HG03103 (cell line): ENCODE measurements around the gene RPAP2.
"Not testable (repeated sequence)": the region's sequence is repeated elsewhere in the genome, so short reads cannot be mapped to it uniquely, and the experiment has no call there.

Source experiments
- ATAC-seq: cut with Tn5 transposase; IDR thresholded peaks from one replicate; pipeline ENCODE4 v1.9.1; 2021; ENCODE audit warnings: low read depth; ENCODE audit not compliant: unreplicated experiment

The RPAP2 gene

GRCh38 chr1:92298573-92299476 is at the start of gene RPAP2, which contains the start of gene GLMN:
Gene RPAP2 (plus strand): TSS chr1:92299059. CDS start chr1:92299074, 15 bp downstream.
Gene GLMN (minus strand): TSS chr1:92298987. CDS start chr1:92297999, 988 bp downstream.
- peak; percentile 95 for ATAC-seq

GRCh38 chr1:92254714-92255113 is 44.1 kb upstream of the RPAP2 start:
- ATAC-seq: not testable (repeated sequence)

DNA sequence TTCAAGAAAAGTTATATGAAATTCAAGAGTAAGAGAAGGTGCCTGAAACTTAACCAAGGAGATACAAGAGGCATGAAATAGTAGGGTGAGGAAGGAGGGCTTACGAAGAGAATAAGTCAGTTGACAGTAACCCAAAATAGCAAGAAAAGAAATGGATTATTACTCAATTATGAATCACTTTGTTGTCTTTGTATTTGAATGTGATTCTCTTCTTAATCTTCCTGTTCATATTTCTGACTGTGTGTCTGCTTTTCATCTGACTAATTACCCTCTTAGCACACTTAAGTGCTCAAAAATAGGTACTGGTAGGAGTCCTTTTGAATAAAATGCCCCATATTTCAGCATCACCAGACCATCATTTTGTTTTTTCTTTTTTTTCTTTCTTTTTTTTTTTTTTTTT is 39.5 kb upstream of the RPAP2 start:
- no peak for ATAC-seq

DNA sequence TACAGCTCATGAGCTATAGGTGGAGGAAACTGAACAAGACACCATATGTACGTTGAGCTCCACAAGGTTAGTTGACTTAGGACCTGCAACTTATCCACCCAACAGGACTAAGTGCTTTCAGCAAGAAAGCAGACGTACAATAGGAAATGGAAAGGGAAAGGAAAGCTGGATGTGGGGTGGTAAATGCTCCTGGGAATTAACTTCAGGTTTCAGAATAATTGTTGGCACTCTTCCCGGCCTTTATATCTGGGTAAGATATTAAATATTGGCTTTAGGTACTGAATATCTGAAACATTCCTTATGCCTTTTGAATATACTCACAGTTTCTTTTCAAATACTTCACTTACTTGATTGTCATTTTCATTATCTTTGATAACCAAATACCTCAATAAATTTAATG is 36.3 kb upstream of the RPAP2 start:
- ATAC-seq: no peak

- no peak for ATAC-seq
Measured at GRCh38 chr1:92273039-92273438, 25.8 kb upstream of the RPAP2 start.

- ATAC-seq: no peak
Measured at GRCh38 chr1:92274939-92275338, 23.9 kb upstream of the RPAP2 start.

GRCh38 chr1:92276082-92276481 is 22.8 kb upstream of the RPAP2 start:
- no peak for ATAC-seq

DNA sequence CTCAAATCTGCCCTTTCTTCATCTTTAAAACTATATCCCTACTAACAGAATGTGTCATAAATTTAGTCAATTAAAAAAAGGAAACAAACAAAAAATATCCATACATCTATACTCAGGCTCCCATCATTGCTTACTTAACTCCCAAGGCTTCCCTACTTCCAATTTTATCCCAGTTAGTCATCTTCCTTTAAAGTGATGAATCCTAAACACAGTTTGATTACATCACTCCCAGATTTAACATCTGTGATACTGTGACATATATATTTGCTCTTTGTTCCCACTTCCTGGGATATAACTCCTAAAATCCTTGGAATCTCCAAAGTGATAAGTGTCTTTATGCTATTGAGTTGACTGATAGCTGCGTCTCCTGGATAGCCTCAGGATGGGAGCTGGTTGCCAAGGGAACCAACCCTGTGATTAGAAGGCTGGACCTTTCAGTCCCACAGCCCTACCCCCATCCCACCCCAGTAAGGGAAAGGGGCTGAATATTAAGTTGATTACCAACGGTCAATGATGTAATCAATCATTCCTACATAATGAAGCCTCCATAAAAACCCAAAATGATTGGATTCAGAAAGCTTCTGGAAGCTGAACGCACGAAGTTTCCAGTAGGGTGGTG is 21.6 kb upstream of the RPAP2 start:
- ATAC-seq: no peak

DNA sequence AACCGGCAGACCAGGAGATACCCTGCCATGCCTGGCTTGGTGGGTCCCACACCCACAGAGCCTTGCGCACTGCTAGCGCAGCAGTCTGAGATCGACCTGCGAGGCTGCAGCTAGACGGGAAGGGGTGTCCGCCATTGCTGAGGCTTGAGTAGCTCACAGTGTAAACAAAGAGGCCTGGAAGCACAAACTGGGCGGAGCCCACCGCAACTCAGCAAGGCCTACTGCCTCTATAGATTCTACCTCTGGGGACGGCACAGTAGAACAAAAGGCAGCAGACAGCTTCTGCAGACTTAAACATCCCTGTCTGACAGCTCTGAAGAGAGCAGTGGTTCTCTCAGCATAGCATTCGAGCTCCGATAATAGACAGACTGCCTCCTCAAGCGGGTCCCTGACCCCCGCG is 19.1 kb upstream of the RPAP2 start:
- ATAC-seq: not testable (repeated sequence)

GRCh38 chr1:92281411-92281810 is 17.4 kb upstream of the RPAP2 start:
- not testable (repeated sequence) for ATAC-seq

DNA sequence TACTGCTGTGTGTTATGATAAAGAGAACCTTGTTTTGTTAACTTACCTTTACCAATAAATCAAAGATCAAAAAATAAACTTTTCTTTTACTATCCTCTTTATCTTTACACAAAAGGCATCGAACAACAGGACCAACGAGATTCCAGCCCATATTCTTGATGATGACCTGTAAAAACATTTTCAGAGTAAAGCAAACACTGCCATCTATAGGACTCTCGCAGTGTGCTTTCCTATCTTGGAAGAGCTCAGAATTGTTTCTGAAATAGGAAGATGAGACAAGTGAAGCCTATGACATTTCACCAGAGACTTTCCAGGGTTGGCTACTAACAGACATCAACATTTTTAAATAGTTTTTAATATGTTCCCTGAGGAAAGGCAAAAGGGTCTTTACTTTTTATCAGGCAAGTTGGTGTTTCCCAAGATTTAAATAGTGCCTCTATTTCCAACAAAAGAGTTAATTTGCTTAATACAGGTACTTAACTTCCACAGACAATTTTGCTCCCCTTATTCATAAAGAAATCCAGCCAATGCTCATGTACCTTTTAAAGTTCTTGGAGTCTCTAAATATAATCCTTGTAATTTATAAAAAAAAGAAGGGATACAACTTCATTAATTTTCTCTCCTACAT is 7.4 kb upstream of the RPAP2 start:
- no peak for ATAC-seq

GRCh38 chr1:92298213-92298572 is 666 bp upstream of the RPAP2 start:
- no peak for ATAC-seq

DNA sequence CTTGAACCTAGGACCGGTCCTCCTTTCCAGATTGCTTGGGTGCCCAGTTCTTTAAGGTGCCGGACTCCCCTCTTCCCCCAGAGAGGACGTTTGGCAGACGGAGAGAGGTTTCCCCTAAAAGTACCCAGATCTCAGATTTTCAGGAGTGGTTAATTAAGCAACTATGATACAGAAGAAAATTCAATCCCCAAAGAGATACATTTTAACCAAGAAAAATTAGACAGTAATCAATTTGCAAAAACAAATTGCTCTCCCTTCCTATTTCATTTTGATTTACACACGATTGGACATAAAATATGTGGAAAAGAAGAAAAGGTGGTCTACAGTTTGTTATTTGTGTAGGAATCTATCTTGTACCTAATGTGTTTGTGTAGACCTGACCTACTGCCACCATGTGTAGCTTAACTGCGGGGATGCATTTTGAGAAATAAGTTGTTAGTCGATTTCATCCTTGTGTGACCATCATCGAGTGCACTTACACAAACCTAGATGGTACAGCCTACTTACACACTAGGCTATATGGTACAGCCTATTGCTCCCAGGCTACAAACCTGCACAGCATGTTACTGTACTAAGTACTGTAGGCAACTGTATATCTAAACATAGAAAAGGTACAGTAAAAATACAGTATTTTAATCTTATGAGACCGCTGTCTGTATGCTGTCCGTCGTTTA is 755 bp downstream of the RPAP2 start:
- ATAC-seq: no peak

DNA sequence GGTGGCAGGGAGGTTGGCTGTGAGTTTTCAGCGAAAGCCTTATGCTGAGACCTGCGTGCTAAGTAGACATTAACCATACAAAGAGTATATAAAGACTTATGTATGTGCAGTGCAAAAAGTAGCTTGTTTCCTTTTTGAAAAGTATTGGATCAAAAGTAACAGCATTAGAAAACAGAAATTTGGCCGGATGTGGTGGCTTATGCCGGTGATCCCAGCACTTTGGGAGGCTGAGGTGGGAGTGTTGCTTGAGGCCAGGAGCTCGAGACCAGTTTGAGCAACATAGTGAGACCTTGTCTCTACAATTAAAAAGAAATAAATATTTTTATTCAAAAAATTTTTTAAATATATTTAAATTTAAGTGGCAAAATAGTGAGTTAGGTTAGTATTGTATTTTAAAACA is 2.2 kb downstream of the RPAP2 start:
- ATAC-seq: no peak

DNA sequence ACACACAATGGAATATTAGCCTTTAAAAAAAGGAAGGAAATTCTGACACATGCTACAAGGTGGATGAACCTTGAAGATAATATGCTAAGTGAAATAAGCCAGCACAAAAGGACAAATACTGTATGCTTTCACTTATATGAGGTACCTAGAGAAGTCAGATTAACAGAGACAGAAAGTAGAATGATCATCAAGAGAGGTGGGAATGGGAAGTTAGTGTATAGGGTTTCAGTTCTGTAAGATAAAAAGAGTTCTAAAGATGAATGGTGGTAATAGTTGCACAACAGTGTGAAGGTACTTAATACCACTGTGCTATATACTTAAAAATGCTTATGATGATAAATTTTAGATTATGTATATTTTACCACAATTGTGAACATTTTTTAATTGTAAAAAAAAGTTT is 7.2 kb downstream of the RPAP2 start:
- no peak for ATAC-seq

DNA sequence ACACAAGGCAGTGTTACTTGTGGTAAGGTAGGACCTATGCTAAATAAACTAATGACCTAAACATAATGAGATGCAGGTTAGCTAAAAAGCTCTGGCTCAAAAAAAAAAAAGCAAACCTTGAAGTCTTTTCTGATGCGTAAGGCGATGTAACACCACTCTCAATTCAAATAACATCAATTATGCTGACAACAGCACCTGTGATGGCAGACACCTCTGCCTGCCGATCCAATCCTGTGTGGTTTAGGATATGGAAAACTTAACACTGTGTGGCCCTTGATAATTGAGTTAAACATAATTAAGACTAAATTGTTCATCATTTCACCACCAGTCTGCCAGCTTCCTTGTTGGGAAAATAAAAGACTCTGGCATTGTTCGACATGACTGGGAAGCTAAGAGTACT is 9.1 kb downstream of the RPAP2 start:
- ATAC-seq: no peak

GRCh38 chr1:92310185-92310597 is 11.3 kb downstream of the RPAP2 start:
- ATAC-seq: no peak

DNA sequence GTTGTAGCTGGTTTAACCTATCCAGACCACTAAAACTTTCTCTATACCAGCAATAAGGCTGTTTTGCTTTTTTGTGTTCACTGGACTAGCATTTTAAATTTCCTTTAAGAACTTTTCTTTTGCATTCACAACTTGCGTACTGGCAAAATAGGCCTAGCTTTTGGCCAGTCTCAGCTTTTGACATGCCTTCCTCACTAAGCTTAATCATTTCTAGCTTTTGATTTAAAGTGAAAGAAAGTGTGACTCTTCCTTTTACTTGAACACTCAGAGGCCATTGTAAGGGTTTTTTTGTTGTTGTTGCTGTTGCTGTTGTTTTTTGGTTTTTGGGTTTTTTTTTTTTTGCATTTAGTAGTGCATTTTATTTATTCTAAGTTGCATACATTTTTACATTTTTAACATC is 15.2 kb downstream of the RPAP2 start:
- ATAC-seq: no peak

- no peak for ATAC-seq
Measured at GRCh38 chr1:92315766-92316599, 17.1 kb downstream of the RPAP2 start.

DNA sequence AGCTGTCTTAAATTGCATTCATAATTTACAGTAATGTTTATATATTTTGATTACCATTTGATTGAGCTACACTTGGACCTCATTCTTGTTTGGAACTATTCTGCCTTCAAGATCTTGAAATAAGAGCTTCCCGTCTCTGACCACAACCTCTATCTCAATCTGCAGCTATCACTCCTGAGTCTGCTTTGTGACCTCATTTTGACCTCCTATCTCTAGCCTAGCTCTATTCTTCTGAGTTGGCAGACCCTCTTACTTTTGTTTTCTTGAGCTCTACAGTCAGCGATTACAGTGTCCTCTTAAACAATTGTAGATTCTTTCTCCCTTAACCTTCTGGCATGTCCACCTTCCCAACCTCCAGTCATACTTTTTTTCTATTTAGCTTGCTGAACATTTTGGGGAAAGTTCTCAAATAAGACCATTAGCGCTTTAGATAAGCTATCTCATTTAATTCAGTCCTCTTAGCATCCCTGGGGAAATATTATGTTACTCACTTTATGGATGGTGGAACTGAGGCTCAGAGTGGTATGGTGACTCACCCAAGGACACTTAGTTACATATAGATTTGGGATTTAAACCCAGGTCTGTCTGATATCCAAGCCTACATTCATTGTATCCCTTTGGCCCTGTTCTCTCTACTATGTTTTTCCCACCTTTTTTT is 19.1 kb downstream of the RPAP2 start:
- no peak for ATAC-seq
